ENCODE data around the gene MEF2D.

MEF2D gene

DNA sequence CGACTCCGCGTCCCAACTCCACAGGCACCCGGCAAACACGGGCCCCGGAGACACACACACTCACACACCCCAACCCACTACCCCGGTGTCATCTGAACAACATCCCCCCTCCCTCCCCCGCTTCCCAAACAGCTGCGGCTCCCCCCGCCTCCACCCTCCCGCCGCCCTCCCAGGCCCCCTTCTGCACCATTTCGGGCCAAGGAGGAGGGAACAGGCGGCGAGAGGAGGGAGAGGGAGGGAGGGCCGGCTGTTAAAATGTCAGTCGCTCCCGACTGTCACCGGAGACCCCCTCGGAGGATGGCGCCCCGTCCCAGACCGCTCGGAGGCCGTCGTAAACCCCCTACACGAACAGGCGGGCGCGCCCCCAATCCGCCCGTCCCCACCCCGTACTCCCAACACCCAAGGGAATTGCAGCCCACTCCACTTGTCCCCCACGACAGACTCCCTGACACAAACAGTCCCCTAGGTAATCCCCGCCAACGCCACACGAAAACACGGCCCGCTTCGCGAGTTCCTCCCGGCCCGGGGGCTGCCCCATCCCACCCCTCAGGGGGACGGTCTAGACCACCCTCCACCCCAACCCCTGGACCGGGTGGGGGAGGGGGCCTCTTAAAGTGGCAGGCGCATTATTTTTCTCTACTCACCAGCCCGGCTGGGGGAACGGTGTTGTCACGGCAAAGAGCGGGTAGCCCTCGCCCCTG lies 583 bp downstream of the MEF2D start:
- TF ChIP-seq EZH2phosphoT487 (IDR thresholded peaks at IDR 0.05; ENCODE audit: borderline replicate concordance, low read length) = no peak
- TF ChIP-seq, protein P1, sequence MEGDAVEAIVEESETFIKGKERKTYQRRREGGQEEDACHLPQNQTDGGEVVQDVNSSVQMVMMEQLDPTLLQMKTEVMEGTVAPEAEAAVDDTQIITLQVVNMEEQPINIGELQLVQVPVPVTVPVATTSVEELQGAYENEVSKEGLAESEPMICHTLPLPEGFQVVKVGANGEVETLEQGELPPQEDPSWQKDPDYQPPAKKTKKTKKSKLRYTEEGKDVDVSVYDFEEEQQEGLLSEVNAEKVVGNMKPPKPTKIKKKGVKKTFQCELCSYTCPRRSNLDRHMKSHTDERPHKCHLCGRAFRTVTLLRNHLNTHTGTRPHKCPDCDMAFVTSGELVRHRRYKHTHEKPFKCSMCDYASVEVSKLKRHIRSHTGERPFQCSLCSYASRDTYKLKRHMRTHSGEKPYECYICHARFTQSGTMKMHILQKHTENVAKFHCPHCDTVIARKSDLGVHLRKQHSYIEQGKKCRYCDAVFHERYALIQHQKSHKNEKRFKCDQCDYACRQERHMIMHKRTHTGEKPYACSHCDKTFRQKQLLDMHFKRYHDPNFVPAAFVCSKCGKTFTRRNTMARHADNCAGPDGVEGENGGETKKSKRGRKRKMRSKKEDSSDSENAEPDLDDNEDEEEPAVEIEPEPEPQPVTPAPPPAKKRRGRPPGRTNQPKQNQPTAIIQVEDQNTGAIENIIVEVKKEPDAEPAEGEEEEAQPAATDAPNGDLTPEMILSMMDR (IDR thresholded peaks at IDR 0.05; ENCODE audit: low read depth, low read length, poor library complexity, severe bottlenecking) = no peak
- peaks cover 60% of the 10 kb centered on the region for H3K36me3 ChIP-seq (ENCODE audit: control insufficient read depth, low read length)
- H3K79me2 ChIP-seq (ENCODE audit: control insufficient read depth, low read length) = peaks cover 65% of the 10 kb centered on the region
- peak overlapping the region; percentile 87 for H3K4me3 ChIP-seq (ENCODE audit: low read length)
- no peaks in the 10 kb centered on the region for H3K9me2 ChIP-seq (replicated peaks; ENCODE audit: control insufficient read depth, low read length)
- peaks cover 75% of the 10 kb centered on the region for H3K4me1 ChIP-seq (ENCODE audit: control insufficient read depth, low read length)
- H3F3A ChIP-seq (ENCODE audit: control insufficient read depth, insufficient read depth) = peaks cover 22% of the 10 kb centered on the region
- H3K27me3 ChIP-seq (ENCODE audit: control insufficient read depth, low read length) = no peaks in the 10 kb centered on the region
- 0 out of 2 replicates have a peak, but pooled peaks cover 4% of the 10 kb centered on the region for H4K20me1 ChIP-seq (ENCODE audit: control insufficient read depth, insufficient read depth, low read depth, low read length)
- peak overlapping the region; percentile 97 for H3K27ac ChIP-seq (ENCODE audit: low read depth, low read length)
- H3K4me2 ChIP-seq (ENCODE audit: low read length) = peak overlapping the region; percentile 94
- no peaks in the 10 kb centered on the region for H3K9me3 ChIP-seq (ENCODE audit: control insufficient read depth, insufficient read depth, low read length)

DNA sequence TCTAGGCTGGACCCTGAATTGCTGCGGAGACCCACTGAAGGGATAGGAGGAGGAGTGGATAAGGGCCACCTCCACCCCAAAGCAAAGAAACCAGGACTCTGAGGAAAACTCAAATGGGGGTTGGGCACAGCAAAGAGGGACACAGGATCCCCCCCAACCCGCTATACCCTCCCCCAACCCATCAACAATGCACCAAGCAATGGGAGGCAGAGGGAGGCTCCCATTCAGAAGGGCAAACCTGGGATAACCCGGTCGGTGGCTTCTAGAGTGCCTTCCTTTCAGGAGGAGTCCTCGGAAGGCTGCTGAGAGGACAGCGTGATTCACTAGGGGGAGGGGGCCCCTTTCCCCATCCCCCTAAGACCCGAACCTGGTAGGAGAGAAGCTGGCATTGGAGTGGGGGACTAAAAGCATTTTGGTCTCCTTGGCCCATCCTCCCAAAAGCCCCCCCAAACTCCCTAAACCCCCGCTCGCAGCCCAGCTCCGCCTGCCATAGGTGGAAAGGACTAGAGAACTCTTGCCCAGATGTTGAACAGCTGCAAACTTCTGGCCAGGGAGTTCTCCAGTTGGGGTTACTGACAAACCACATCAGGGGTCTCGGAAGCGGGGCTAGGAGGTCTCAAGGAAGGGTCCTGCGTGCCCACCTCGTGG lies 1.3 kb downstream of the MEF2D start:
- H3K4me3 ChIP-seq (ENCODE audit: low read length) = peak overlapping the region; percentile 87
- H3K27me3 ChIP-seq (ENCODE audit: control insufficient read depth, low read length) = no peaks in the 10 kb centered on the region
- H3K9me2 ChIP-seq (replicated peaks; ENCODE audit: control insufficient read depth, low read length) = no peaks in the 10 kb centered on the region
- peaks cover 19% of the 10 kb centered on the region for H3F3A ChIP-seq (ENCODE audit: control insufficient read depth, insufficient read depth)
- TF ChIP-seq, protein P1 (IDR thresholded peaks at IDR 0.05; ENCODE audit: low read depth, low read length, poor library complexity, severe bottlenecking) = no peak
- no peak for TF ChIP-seq EZH2phosphoT487 (IDR thresholded peaks at IDR 0.05; ENCODE audit: borderline replicate concordance, low read length)
- peaks cover 72% of the 10 kb centered on the region for H3K79me2 ChIP-seq (ENCODE audit: control insufficient read depth, low read length)
- peak overlapping the region; percentile 97 for H3K27ac ChIP-seq (ENCODE audit: low read depth, low read length)
- H3K9me3 ChIP-seq (ENCODE audit: control insufficient read depth, insufficient read depth, low read length) = no peaks in the 10 kb centered on the region
- H4K20me1 ChIP-seq (ENCODE audit: control insufficient read depth, insufficient read depth, low read depth, low read length) = 0 out of 2 replicates have a peak, but pooled peaks cover 4% of the 10 kb centered on the region
- H3K4me1 ChIP-seq (ENCODE audit: control insufficient read depth, low read length) = peaks cover 76% of the 10 kb centered on the region
- peak overlapping the region; percentile 94 for H3K4me2 ChIP-seq (ENCODE audit: low read length)
- peaks cover 66% of the 10 kb centered on the region for H3K36me3 ChIP-seq (ENCODE audit: control insufficient read depth, low read length)

DNA sequence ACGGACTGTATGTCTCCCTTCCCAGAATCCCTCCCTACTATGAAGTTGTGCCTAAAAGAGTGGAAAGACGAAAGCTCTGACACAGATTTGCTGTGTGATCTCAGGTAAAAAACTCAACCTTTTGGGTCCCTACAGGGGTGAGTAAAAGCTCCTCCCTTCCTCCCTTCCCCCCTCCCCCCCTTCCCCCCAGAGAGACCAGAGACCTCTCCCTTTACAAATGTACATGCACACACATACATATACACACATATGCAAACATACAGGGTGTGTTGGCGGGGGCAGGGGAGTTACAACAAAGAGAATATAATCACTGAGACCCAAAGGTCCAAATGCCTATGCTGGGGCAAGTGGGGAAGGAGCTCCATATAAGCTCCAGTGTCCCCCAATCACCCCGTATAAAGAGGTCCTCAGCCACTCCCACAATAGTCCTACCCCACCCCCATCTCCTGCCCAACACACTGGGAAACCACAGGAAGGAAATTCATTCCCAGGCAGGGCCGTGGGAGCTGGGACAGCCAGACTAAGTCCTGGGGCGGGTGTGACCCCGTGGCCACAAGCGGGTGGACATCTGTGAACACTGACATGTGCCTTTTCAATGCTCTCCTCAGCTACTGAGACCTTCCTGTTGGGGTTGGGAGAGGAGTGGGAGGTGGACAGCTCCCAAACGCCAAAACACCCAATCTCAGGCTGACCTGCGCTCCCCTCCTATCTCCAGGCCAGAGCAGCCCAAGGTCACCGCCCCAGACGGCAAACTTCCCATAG lies 2.0 kb downstream of the MEF2D start:
- peak overlapping the region; percentile 97 for H3K27ac ChIP-seq (ENCODE audit: low read depth, low read length)
- H3K27me3 ChIP-seq (ENCODE audit: control insufficient read depth, low read length) = no peaks in the 10 kb centered on the region
- no peaks in the 10 kb centered on the region for H3K9me2 ChIP-seq (replicated peaks; ENCODE audit: control insufficient read depth, low read length)
- H3K4me1 ChIP-seq (ENCODE audit: control insufficient read depth, low read length) = peaks cover 76% of the 10 kb centered on the region
- 0 out of 2 replicates have a peak, but pooled peaks cover 4% of the 10 kb centered on the region for H4K20me1 ChIP-seq (ENCODE audit: control insufficient read depth, insufficient read depth, low read depth, low read length)
- no peaks in the 10 kb centered on the region for H3K9me3 ChIP-seq (ENCODE audit: control insufficient read depth, insufficient read depth, low read length)
- H3K4me2 ChIP-seq (ENCODE audit: low read length) = peak overlapping the region; percentile 94
- H3F3A ChIP-seq (ENCODE audit: control insufficient read depth, insufficient read depth) = peaks cover 13% of the 10 kb centered on the region
- no peak for TF ChIP-seq EZH2phosphoT487 (IDR thresholded peaks at IDR 0.05; ENCODE audit: borderline replicate concordance, low read length)
- TF ChIP-seq, protein P1 (IDR thresholded peaks at IDR 0.05; ENCODE audit: low read depth, low read length, poor library complexity, severe bottlenecking) = no peak
- peaks cover 79% of the 10 kb centered on the region for H3K79me2 ChIP-seq (ENCODE audit: control insufficient read depth, low read length)
- H3K36me3 ChIP-seq (ENCODE audit: control insufficient read depth, low read length) = peaks cover 71% of the 10 kb centered on the region
- H3K4me3 ChIP-seq (ENCODE audit: low read length) = peak overlapping the region; percentile 87

Data from DOHH2 (cell line).